Endothelial cell (in vitro differentiated cells): ENCODE data around the gene ELFN1. TPM values are rescaled to one million over a fixed set of nuclear protein-coding genes. Genes with fewer than 3 reads are reported as not detected.

ENCODE experiments used
- DNase-seq: peaks from one replicate; pipeline ENCODE4 v3.0.0; 2021; ENCODE audit warnings: low spot score
- H3K27ac Mint-ChIP-seq: one replicate; pipeline ENCODE4 v1.8.0; 2021; ENCODE audit warnings: mixed read lengths, inconsistent platforms; ENCODE audit not compliant: unreplicated experiment
- H3K27me3 Mint-ChIP-seq: one replicate; pipeline ENCODE4 v1.8.0; 2021; ENCODE audit warnings: mild to moderate bottlenecking, moderate library complexity, mixed read lengths, inconsistent platforms; ENCODE audit not compliant: unreplicated experiment
- H3K36me3 Mint-ChIP-seq: one replicate; pipeline ENCODE4 v1.8.0; 2021; ENCODE audit warnings: mild to moderate bottlenecking, low read depth, mixed read lengths, inconsistent platforms; ENCODE audit not compliant: unreplicated experiment
- H3K4me1 Mint-ChIP-seq: one replicate; pipeline ENCODE4 v1.8.0; 2021; ENCODE audit warnings: mild to moderate bottlenecking, mixed read lengths, inconsistent platforms; ENCODE audit not compliant: unreplicated experiment
- H3K4me3 Mint-ChIP-seq: one replicate; pipeline ENCODE4 v1.8.0; 2021; ENCODE audit warnings: mild to moderate bottlenecking, mixed read lengths, inconsistent platforms; ENCODE audit not compliant: unreplicated experiment
- H3K9me3 Mint-ChIP-seq: one replicate; pipeline ENCODE4 v1.8.0; 2021; ENCODE audit warnings: mixed read lengths, inconsistent platforms; ENCODE audit not compliant: unreplicated experiment
- total RNA-seq: library from RNA; stranded (reverse); fragmentation: NEBNext Ultra II Directional; extraction: Animal tissue kit (Norgen Biotek cat#: 25700); gene quantifications from one replicate; pipeline ENCODE4 v1.2.1, GENCODE V29; 2021; ENCODE audit not compliant: unreplicated experiment
- TF ChIP-seq, protein P1 (sequence below): fragments of 200-600 bp; sonication (generic); IDR thresholded peaks from one replicate; pipeline ENCODE4 v1.5.0; 2021; ENCODE audit warnings: antibody characterized with exemption; ENCODE audit not compliant: unreplicated experiment

ELFN1 gene
- total RNA-seq, 1 donor from 2014 or later = 10.6 TPM

DNA sequence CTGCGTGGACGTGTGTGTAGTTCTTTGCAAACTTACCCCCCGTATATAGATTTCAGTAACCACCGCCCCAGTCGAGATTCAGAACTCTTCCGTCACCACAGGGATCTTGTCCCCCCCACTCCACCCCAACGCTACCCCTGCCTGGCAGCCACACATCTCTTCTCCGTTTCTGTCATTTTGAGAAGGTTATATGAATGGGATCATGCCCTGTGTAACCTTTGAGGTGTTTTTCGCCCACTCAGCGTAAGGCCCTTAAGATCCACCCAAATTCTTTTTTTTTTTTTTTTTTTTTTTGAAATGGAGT lies 83.4 kb downstream of the ELFN1 start:
- DNase-seq = no peak

DNA sequence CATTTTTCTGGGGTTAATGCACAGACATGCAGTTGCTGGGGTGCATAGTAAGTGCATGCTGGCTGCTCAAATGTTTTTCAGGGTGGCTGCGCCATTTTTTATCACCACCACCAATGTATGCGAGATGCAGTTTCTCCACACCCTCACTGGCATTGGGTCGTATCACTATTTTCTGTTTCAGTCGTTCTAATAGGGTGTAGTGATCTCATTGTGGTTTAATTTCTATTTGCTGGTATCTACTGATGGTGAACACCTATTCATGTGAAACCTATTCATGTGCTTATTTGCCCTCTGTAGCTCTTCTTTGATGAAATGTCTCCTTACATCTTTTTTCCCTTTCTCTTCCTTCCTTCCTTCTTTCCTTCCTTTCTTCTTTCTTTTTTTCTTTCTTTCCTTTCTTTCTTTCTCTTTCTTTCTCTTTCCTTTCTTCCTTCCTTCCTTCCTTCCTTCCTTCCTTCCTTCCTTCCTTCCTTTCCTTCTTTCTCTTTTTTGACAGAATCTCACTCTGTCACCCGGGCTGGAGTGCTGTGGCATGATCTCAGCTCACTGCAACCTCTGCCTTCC lies 84.3 kb downstream of the ELFN1 start:
- no peak for DNase-seq
- TF ChIP-seq, protein P1, sequence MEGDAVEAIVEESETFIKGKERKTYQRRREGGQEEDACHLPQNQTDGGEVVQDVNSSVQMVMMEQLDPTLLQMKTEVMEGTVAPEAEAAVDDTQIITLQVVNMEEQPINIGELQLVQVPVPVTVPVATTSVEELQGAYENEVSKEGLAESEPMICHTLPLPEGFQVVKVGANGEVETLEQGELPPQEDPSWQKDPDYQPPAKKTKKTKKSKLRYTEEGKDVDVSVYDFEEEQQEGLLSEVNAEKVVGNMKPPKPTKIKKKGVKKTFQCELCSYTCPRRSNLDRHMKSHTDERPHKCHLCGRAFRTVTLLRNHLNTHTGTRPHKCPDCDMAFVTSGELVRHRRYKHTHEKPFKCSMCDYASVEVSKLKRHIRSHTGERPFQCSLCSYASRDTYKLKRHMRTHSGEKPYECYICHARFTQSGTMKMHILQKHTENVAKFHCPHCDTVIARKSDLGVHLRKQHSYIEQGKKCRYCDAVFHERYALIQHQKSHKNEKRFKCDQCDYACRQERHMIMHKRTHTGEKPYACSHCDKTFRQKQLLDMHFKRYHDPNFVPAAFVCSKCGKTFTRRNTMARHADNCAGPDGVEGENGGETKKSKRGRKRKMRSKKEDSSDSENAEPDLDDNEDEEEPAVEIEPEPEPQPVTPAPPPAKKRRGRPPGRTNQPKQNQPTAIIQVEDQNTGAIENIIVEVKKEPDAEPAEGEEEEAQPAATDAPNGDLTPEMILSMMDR = no peak
- no peaks in the 10 kb centered on the region for H3K36me3 Mint-ChIP-seq
- H3K27ac Mint-ChIP-seq = no peak overlapping the region
- no peaks in the 10 kb centered on the region for H3K9me3 Mint-ChIP-seq
- H3K4me1 Mint-ChIP-seq = no peaks in the 10 kb centered on the region
- H3K27me3 Mint-ChIP-seq = peaks cover 4% of the 10 kb centered on the region
- no peak overlapping the region for H3K4me3 Mint-ChIP-seq

More for the DNA sequence above, 83.4 kb downstream of the ELFN1 start:
- Mint-ChIP-seq H3K27ac (no peak overlapping the region), H3K4me3 (no peak overlapping the region), H3K4me1 (no peaks in the 10 kb centered on the region), H3K9me3 (no peaks in the 10 kb centered on the region), H3K36me3 (no peaks in the 10 kb centered on the region), H3K27me3 (peaks cover 4% of the 10 kb centered on the region)
- TF ChIP-seq, protein P1 = no peak

DNA sequence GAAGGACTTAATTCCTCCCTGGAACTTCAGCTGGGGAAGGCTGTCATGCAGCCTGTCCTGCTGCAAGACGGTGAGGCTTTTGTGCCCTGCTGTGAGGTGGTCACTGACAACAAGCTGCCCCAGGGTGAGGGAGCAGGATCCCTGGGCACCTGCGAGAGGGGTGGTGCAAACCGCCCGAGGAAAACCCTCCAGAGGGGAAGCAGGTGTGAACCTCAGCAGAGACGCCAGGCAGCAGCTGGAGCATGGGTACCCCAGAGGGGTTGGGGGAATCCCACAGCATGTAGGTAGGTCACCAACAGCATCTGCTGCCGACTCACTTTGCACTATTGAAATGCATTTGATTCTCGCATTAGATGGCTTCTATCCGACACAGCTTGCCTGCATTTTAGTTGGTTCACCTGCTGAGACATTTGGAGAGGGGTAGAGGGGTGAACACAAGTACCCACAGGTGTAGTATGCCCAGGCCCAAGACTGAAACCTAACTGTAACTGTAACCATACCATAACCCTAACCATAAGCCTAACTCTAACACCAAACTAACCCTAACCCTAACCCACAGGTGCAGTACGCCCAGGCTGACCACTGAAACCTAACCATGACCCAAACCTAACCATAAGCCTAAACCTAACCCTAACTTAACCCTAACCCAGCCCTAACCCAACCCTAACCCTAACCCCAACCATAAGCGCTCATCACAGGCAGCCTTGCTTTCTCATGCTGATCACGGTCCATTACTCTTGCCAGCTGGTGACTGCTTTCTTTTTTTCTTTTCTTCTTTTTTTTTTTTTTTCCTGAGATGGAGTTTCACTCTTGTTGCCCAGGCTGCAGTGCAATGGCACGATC lies 85.9 kb downstream of the ELFN1 start:
- Mint-ChIP-seq H3K4me1 (no peaks in the 10 kb centered on the region), H3K27me3 (peaks cover 4% of the 10 kb centered on the region), H3K9me3 (no peaks in the 10 kb centered on the region), H3K27ac (no peak overlapping the region), H3K36me3 (no peaks in the 10 kb centered on the region), H3K4me3 (no peak overlapping the region)
- DNase-seq = no peak
- TF ChIP-seq, protein P1 = no peak

DNA sequence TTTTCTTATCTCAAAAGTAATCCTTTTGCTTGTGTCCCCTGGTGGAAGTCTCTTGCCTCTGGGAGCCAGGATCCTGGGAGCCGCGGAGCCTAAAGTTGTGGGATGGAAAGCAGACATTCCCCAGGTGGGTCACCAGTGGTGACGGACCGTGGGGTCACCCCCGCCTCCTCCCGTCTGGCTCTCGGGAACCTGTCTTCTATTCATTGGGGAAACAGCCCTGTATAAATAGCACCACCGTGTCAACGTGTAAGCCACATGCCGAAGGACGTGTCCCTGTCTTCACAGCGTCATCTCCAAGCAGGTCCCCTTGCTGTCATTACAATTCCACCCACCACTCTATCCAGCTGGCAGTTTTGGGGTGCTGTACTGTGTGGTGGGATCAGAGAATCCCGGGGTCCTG lies 87.5 kb downstream of the ELFN1 start:
- Mint-ChIP-seq H3K4me1 (no peaks in the 10 kb centered on the region), H3K36me3 (peaks cover 3% of the 10 kb centered on the region), H3K4me3 (no peak overlapping the region), H3K27ac (no peak overlapping the region), H3K27me3 (peaks cover 4% of the 10 kb centered on the region), H3K9me3 (no peaks in the 10 kb centered on the region)
- no peak for DNase-seq
- TF ChIP-seq, protein P1 = no peak
